Testis (tissue), 2 donors: ENCODE measurements around the gene DENND5B.

Experiments used
- POLR2A ChIP-seq: fragments of 450-650 bp; IDR thresholded peaks from one replicate; pipeline ENCODE4 v1.6.1; 2017; ENCODE audit warnings: antibody characterized with exemption, mild to moderate bottlenecking, moderate library complexity
- TF ChIP-seq, protein P1 (sequence below), 3 experiments: fragments of 450-650 bp in 2 of 3; fragments of 200-600 bp in 1 of 3; sonication (generic) in 1 of 3; IDR thresholded peaks; one replicate each; pipeline ENCODE4 v1.5.1; 2016 to 2019; ENCODE audit warnings: antibody characterized with exemption in 3 of 3, mild to moderate bottlenecking in 2 of 3, moderate library complexity in 1 of 3

DNA sequence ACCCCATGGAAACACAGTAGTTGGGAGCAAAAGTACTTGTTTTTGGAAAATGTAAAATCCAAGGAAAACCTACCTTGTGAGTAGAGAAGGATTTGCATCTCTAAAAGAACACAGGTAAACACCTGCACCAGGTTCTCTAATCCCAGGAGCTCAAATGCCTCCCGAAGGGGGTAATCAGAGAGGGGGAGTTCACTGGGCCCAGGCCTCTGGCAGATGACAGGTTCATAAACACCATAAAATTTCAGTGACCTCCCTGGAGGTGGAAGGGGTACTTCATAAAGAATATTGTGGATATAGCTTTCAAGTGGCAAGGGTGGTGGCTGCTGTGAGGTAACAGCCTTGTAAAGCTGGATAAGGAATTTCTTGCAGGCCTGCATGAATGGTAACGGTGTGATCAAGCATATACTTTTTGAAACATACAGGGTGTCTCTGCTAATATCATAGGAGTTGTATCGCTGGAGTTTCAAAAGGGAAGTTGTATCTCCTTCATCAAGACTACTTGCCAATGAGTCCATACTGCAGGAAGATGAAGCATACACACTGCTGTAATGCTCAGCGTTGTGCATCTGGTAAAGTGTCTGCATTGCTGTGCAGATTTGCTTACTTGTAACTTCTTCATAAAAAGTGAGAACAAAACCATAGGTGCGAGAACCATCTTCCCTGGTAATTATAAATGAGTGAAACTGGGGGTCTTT lies 111.3 kb downstream of the DENND5B start:
- TF ChIP-seq, protein P1, sequence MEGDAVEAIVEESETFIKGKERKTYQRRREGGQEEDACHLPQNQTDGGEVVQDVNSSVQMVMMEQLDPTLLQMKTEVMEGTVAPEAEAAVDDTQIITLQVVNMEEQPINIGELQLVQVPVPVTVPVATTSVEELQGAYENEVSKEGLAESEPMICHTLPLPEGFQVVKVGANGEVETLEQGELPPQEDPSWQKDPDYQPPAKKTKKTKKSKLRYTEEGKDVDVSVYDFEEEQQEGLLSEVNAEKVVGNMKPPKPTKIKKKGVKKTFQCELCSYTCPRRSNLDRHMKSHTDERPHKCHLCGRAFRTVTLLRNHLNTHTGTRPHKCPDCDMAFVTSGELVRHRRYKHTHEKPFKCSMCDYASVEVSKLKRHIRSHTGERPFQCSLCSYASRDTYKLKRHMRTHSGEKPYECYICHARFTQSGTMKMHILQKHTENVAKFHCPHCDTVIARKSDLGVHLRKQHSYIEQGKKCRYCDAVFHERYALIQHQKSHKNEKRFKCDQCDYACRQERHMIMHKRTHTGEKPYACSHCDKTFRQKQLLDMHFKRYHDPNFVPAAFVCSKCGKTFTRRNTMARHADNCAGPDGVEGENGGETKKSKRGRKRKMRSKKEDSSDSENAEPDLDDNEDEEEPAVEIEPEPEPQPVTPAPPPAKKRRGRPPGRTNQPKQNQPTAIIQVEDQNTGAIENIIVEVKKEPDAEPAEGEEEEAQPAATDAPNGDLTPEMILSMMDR (IDR thresholded peaks at IDR 0.05), result no peak
- TF ChIP-seq POLR2A, result no peak
